GM12878 (cell line): Measurements from ENCODE around the gene USP12. TPM values are rescaled to one million over a fixed set of nuclear protein-coding genes. Genes with fewer than 3 reads are reported as not detected.

ENCODE experiments used
- ATAC-seq: fragments of 200-7000 bp; cut with Tn5 transposase; 3 replicates; pipeline ENCODE4 v1.9.1; 2020; ENCODE audit warnings: mild to moderate bottlenecking, moderate library complexity
- BruUV-seq: library from RNA; stranded (reverse); fragments of 400-500 nt; replicated peaks from 2 replicates; lab custom pipeline; 2021; lab: Mats Ljungman, UMichigan
- CTCF ChIA-PET: fragments of 300-600 bp; sonication (Branson Sonifier 250); formaldehyde crosslinking; extraction: SDS; loops from one replicate; lab custom pipeline; 2021; ENCODE audit warnings: inconsistent platforms; lab: Yijun Ruan, JAX
- POLR2A ChIA-PET: fragments of 350-600 bp; formaldehyde crosslinking; extraction: SDS; loops from one replicate; lab custom pipeline; 2021; ENCODE audit warnings: inconsistent platforms; lab: Charles Lee
- RAD21 ChIA-PET: fragments of 300-600 bp; sonication (Branson Sonifier 250); formaldehyde crosslinking; loops from one replicate; lab custom pipeline; 2023; ENCODE audit warnings: antibody characterized with exemption; ENCODE audit not compliant: unreplicated experiment; lab: Charles Lee
- SMC1A ChIA-PET: fragments of 300-600 bp; sonication (Branson Sonifier 250); formaldehyde crosslinking; loops from one replicate; lab custom pipeline; 2023; ENCODE audit not compliant: unreplicated experiment, uncharacterized antibody; lab: Charles Lee
- DNase-seq: peaks from one replicate; pipeline ENCODE4 v3.0.0-alpha.2; 2011; ENCODE audit warnings: low read depth, low spot score
- FAIRE-seq: peaks from 3 replicates; lab custom pipeline; 2011; peaks lifted over from hg19 to GRCh38; lab: Jason Lieb, UNC
- H2AFZ ChIP-seq: 2 replicates; pipeline ENCODE4 v1.6.0; 2011; ENCODE audit warnings: low read depth, low read length, control low read depth; ENCODE audit not compliant: control insufficient read depth
- H3K27ac ChIP-seq: 2 replicates; pipeline ENCODE4 v1.5.1; 2011; ENCODE audit warnings: control low read depth; ENCODE audit not compliant: control insufficient read depth, insufficient read depth
- H3K27me3 ChIP-seq, 2 experiments: replicated peaks in 1 of 2; 2 replicates each; pipeline versions ENCODE4 v1.6.0 to v1.6.1; 2011; ENCODE audit warnings: low read length in 1 of 2; ENCODE audit not compliant: control insufficient read depth in 2 of 2, insufficient read depth in 2 of 2
- H3K36me3 ChIP-seq, 2 experiments: 2 replicates each; pipeline ENCODE4 v1.5.1; 2011; ENCODE audit warnings: low read length in 1 of 2; ENCODE audit not compliant: control insufficient read depth in 2 of 2, insufficient read depth in 2 of 2
- H3K4me1 ChIP-seq: 2 replicates; pipeline ENCODE4 v1.6.1; 2011; ENCODE audit warnings: mild to moderate bottlenecking, low read length, moderate library complexity, mixed read lengths; ENCODE audit not compliant: control insufficient read depth, insufficient read depth
- H3K4me2 ChIP-seq: 2 replicates; pipeline ENCODE4 v1.6.0; 2011; ENCODE audit warnings: control low read depth; ENCODE audit not compliant: control insufficient read depth, insufficient read depth
- H3K4me3 ChIP-seq: fragments of 200-600 bp; sonication (generic); 2 replicates; pipeline ENCODE4 v1.5.1; 2016
- H3K79me2 ChIP-seq: 2 replicates; pipeline ENCODE4 v1.6.0; 2011; ENCODE audit warnings: low read length; ENCODE audit not compliant: control insufficient read depth, insufficient read depth
- H3K9ac ChIP-seq: 2 replicates; pipeline ENCODE4 v1.8.0; 2011; ENCODE audit warnings: low read length, control low read depth, mixed read lengths; ENCODE audit not compliant: control insufficient read depth, insufficient read depth
- H3K9me3 ChIP-seq: replicated peaks from 3 replicates; pipeline ENCODE4 v1.5.1; 2011; ENCODE audit warnings: mild to moderate bottlenecking, low read length; ENCODE audit not compliant: control insufficient read depth, insufficient read depth
- H4K20me1 ChIP-seq: 2 replicates; pipeline ENCODE4 v1.6.0; 2011; ENCODE audit not compliant: control insufficient read depth, insufficient read depth
- ATF3 ChIP-seq: IDR thresholded peaks from 2 replicates; pipeline ENCODE4 v1.6.1; 2011; ENCODE audit warnings: low read depth, mild to moderate bottlenecking, low read length, moderate library complexity, borderline replicate concordance; ENCODE audit errors: extremely low read depth
- BMI1 ChIP-seq: fragments of 450-650 bp; IDR thresholded peaks from 2 replicates; pipeline ENCODE4 v1.6.1; 2016; ENCODE audit warnings: mild to moderate bottlenecking, moderate library complexity, borderline replicate concordance
- BRCA1 ChIP-seq: IDR thresholded peaks from 2 replicates; pipeline ENCODE4 v1.6.1; 2011; ENCODE audit warnings: low read depth, low read length, improper control_type of control experiment
- FOS ChIP-seq: IDR thresholded peaks from 3 replicates; pipeline ENCODE4 v1.6.1; 2011; ENCODE audit warnings: borderline replicate concordance; ENCODE audit not compliant: insufficient read length; ENCODE audit errors: extremely low read depth
- HDGF ChIP-seq: fragments of 450-650 bp; IDR thresholded peaks from 2 replicates; pipeline ENCODE4 v1.6.1; 2016; ENCODE audit warnings: antibody characterized with exemption
- NFIC ChIP-seq: IDR thresholded peaks from 2 replicates; pipeline ENCODE4 v1.6.1; 2012; ENCODE audit warnings: low read depth, mild to moderate bottlenecking, inconsistent platforms, low read length, moderate library complexity
- NFYB ChIP-seq: IDR thresholded peaks from 2 replicates; pipeline ENCODE4 v1.6.1; 2011; ENCODE audit warnings: low read depth, mild to moderate bottlenecking, low read length, improper control_type of control experiment, moderate library complexity; ENCODE audit not compliant: insufficient read depth
- RAD21 ChIP-seq: IDR thresholded peaks from 2 replicates; pipeline ENCODE4 v1.6.1; 2011; ENCODE audit warnings: mild to moderate bottlenecking, low read depth, low read length, moderate library complexity; ENCODE audit not compliant: insufficient read depth
- RUNX3 ChIP-seq: IDR thresholded peaks from 2 replicates; pipeline ENCODE4 v1.6.1; 2012; ENCODE audit warnings: low read length, inconsistent platforms
- SIN3A ChIP-seq: IDR thresholded peaks from 2 replicates; pipeline ENCODE4 v1.6.1; 2012; ENCODE audit warnings: low read depth, low read length, improper control_type of control experiment
- SIX5 ChIP-seq: IDR thresholded peaks from 2 replicates; pipeline ENCODE4 v1.6.1; 2011; ENCODE audit warnings: mild to moderate bottlenecking, low read depth, low read length, moderate library complexity; ENCODE audit not compliant: severe bottlenecking
- SP1 ChIP-seq: IDR thresholded peaks from one replicate; pipeline ENCODE4 v1.6.1; 2011; ENCODE audit warnings: low read depth, low read length
- TCF12 ChIP-seq: IDR thresholded peaks from 2 replicates; pipeline ENCODE4 v1.6.1; 2011; ENCODE audit warnings: low read depth, mild to moderate bottlenecking, low read length
- ZSCAN29 ChIP-seq: fragments of 450-650 bp; IDR thresholded peaks from 2 replicates; pipeline ENCODE4 v1.6.1; 2017; ENCODE audit warnings: mild to moderate bottlenecking, moderate library complexity
- in situ Hi-C: fragments of 300-500 bp; cut with MboI; formaldehyde crosslinking; loops from 9 replicates; pipeline ENCODE4 v1.14.3; 2018; ENCODE audit warnings: mixed read lengths
- intact Hi-C: fragments of 100-400 bp; cut with micrococcal nuclease; formaldehyde crosslinking; loops from one replicate; pipeline ENCODE4 v1.14.2; 2022; ENCODE audit not compliant: unreplicated experiment
- polyA plus RNA-seq, 11 experiments: library from polyadenylated mRNA; depleted of rRNA in 4 of 11; unstranded in 6 of 11; stranded (reverse) in 5 of 11; fragments of >200 nt; fragmentation: Nextera tagmentation in 4 of 11; fragmentation: Illumina TruSeq in 1 of 11; extraction: Ambion mirVana in 4 of 11; extraction: Trizol in 1 of 11; gene quantifications; 1 replicate in 1 of 11; 2 replicates in 10 of 11; pipeline versions ENCODE4 v1.2.1 to v1.2.3, GENCODE V29; 2011 to 2016; ENCODE audit warnings: inconsistent platforms in 2 of 11, missing spikeins in 2 of 11, low read depth in 1 of 11
- total RNA-seq, 4 experiments: library from RNA; depleted of rRNA in 3 of 4; stranded (reverse); fragments of >200 nt in 3 of 4; fragmentation: Illumina TruSeq in 1 of 4; extraction: Trizol in 1 of 4; gene quantifications; 2 replicates each; pipeline versions ENCODE4 v1.2.1 to v1.2.3, GENCODE V29; 2013 to 2021
- TF ChIP-seq, protein P1 (sequence below): IDR thresholded peaks from 2 replicates; pipeline ENCODE4 v1.6.1; 2012; ENCODE audit warnings: mild to moderate bottlenecking, low read depth, low read length
- TF ChIP-seq, protein P2 (sequence below): fragments of 450-650 bp; IDR thresholded peaks from 2 replicates; pipeline ENCODE4 v1.6.1; 2018; ENCODE audit warnings: borderline replicate concordance, mild to moderate bottlenecking; ENCODE audit not compliant: partially characterized antibody

The USP12 gene
- total and polyA plus RNA-seq, 10 of the 15 experiments (the other 5 are each of a cell fraction or from before 2014, with no cell fraction given) = 3.5 to 32.2 (median 24.6) TPM

DNA sequence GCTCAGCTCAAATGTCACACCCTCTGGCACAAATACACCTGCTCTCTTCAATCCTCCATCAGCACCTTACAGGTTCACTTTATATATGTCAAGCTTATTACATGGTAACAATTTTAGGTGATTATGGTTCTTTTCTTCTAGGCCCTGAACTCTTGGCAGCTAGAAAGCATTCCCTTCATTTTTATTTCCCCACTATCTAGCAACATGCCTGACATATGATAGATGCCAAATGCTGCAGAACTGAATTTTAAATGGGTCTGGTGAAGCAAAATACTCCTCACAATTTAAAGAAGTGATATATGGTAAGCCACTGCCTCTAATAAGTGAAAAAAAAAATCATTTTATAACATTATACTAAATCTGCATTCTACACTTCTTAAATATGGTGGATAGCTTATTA is 95.2 kb downstream of the USP12 start:
- Histone ChIP-seq H3K36me3 (no peaks in the 10 kb centered on the region; a peak in 2 of 4 replicates), H2AFZ (no peak overlapping the region), H3K4me2 (no peak overlapping the region), H3K27ac (no peak overlapping the region), H3K27me3 (no peaks in the 10 kb centered on the region), H3K9me3 (no peaks in the 10 kb centered on the region), H4K20me1 (no peaks in the 10 kb centered on the region), H3K9ac (no peak overlapping the region), H3K4me1 (no peaks in the 10 kb centered on the region), H3K4me3 (no peak overlapping the region), H3K79me2 (no peaks in the 10 kb centered on the region)
- TF ChIP-seq NFIC (no peak), FOS (no peak), SIN3A (no peak), TCF12 (no peak), NFYB (no peak), BRCA1 (no peak), ATF3 (no peak), SP1 (no peak), SIX5 (no peak), ZSCAN29 (no peak), RUNX3 (no peak), HDGF (no peak), RAD21 (no peak), BMI1 (no peak)
- TF ChIP-seq, protein P1, sequence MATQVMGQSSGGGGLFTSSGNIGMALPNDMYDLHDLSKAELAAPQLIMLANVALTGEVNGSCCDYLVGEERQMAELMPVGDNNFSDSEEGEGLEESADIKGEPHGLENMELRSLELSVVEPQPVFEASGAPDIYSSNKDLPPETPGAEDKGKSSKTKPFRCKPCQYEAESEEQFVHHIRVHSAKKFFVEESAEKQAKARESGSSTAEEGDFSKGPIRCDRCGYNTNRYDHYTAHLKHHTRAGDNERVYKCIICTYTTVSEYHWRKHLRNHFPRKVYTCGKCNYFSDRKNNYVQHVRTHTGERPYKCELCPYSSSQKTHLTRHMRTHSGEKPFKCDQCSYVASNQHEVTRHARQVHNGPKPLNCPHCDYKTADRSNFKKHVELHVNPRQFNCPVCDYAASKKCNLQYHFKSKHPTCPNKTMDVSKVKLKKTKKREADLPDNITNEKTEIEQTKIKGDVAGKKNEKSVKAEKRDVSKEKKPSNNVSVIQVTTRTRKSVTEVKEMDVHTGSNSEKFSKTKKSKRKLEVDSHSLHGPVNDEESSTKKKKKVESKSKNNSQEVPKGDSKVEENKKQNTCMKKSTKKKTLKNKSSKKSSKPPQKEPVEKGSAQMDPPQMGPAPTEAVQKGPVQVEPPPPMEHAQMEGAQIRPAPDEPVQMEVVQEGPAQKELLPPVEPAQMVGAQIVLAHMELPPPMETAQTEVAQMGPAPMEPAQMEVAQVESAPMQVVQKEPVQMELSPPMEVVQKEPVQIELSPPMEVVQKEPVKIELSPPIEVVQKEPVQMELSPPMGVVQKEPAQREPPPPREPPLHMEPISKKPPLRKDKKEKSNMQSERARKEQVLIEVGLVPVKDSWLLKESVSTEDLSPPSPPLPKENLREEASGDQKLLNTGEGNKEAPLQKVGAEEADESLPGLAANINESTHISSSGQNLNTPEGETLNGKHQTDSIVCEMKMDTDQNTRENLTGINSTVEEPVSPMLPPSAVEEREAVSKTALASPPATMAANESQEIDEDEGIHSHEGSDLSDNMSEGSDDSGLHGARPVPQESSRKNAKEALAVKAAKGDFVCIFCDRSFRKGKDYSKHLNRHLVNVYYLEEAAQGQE = no peak
- TF ChIP-seq, protein P2, sequence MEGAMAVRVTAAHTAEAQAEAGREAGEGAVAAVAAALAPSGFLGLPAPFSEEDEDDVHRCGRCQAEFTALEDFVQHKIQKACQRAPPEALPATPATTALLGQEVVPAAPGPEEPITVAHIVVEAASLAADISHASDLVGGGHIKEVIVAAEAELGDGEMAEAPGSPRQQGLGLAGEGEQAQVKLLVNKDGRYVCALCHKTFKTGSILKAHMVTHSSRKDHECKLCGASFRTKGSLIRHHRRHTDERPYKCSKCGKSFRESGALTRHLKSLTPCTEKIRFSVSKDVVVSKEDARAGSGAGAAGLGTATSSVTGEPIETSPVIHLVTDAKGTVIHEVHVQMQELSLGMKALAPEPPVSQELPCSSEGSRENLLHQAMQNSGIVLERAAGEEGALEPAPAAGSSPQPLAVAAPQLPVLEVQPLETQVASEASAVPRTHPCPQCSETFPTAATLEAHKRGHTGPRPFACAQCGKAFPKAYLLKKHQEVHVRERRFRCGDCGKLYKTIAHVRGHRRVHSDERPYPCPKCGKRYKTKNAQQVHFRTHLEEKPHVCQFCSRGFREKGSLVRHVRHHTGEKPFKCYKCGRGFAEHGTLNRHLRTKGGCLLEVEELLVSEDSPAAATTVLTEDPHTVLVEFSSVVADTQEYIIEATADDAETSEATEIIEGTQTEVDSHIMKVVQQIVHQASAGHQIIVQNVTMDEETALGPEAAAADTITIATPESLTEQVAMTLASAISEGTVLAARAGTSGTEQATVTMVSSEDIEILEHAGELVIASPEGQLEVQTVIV = no peak
- no peak for FAIRE-seq
- SMC1A ChIA-PET = interaction anchor here (0.6 to 0.8 kb wide), 2 partner anchors 55 to 58 kb away, joined by 3 read pairs; no protein-coding TSS in a partner anchor
- intact Hi-C loops (no loop called here), in situ Hi-C loops (no loop called here)
- BruUV-seq = no TSS peak
- CTCF ChIA-PET = no interaction called here
- DNase-seq = no peak
- RAD21 ChIA-PET = no interaction called here
- no peak for ATAC-seq
- POLR2A ChIA-PET = no interaction called here
